ENCODE data around the gene KRTAP10-9.

Gene KRTAP10-9

DNA sequence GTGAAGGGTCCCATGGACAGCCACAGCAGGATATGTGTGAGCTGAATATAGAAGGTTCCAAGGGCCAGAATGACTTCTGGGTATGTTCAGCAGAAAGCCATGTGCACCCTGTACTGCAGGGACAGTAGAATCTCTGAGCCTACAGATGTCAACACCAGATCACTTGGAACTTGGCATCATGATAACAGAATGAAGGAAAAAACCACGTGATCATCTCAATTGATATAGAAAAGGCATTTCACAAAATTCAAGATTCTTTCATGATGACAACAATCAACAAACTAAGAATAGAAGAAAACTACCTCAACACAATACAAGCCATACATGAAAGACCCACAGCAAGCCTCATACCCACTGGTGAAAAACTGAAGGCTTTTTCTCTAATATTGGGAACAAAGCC is 40.7 kb downstream of the KRTAP10-9 start:
- no peak for DNase-seq

- no peak for DNase-seq
These were observed 43.9 kb downstream of the KRTAP10-9 start for GRCh38 chr21:44670642-44671432.

GRCh38 chr21:44671911-44672310 is 45.0 kb downstream of the KRTAP10-9 start:
- DNase-seq: no peak

DNA sequence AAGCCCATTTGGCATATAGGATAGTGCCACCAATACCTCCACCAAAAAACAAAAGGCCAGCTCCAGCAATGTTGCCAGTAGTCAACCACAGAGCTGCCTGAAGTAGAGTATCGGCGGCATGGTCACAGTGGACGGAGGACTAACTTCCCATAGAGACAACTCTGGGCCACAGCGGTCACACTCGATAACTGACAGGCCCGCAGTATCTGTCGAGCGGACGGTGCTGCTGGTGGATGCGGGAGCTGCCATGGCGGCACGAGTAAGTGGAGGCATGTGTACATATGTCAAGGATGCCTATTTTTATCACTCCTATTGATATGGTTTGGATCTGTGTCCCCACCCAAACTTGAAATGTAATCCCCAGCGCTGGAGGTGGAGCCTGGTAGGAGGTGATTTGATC is 51.0 kb downstream of the KRTAP10-9 start:
- DNase-seq: no peak
